Activated naive CD8-positive, alpha-beta T cell treated with anti-CD3 and anti-CD28 coated beads, Interleukin-2, amount 50 U/mL, for 16 hours (primary cell): ENCODE results near the gene N4BP2L2.
"Not testable (repeated sequence)": the region's sequence is repeated elsewhere in the genome, so short reads cannot be mapped to it uniquely, and the experiment has no call there.

Source experiments
- DNase-seq: peaks from one replicate; pipeline ENCODE4 v3.0.0-alpha.2; 2020; ENCODE audit warnings: low read depth, low spot score

Gene N4BP2L2

DNA sequence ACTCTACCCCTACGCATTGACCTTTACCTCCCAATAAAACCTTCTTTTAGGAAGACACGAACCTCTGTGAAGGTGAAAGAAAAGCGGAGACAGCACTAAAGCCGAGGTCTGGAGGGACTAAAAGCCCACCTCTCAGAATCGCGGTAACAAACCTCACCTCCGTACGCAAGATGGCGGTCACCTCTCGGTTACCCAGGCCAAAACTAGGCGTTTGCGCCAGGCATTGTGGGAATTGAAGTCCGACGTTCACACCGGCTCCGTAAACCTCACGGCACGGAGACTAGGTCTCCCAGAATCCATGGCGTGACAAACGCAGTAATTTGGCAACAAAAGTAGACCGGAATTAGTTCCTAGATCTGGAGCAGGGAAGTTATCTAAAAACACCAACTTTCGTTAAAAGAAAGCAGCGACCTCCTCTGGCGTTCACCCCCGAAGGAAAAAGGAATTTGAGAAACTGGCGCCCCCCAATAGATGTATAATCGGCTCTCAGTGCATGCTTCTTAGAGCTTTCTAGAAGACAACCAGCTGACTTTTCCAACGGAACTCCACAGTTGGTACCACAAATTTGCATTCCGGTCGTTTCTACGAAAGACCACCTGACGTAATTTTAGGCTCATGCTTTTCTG, at the start of gene N4BP2L2:
Gene N4BP2L2, minus strand, starts transcription at position 175 of the 626 bp plus-strand sequence. CDS start 1,768 bp downstream, outside the sequence.
- peak; percentile 68 for DNase-seq

DNA sequence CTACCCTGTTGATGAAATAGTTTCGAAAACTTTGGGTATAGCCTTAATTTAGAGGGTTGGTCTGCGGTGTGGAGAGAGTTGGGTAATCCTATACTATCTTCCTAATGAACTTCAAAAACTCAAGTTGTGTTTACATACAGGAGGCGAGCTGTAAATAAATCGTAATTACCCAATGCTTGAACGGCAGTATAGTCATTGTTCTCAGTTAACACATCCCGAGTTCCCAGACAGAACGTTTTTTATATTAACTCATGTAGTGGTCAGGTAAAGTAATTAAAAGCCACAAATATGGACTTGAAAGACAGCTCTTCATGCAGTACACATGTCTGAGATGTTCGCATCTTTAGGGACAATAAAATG, 49.2 kb upstream of the N4BP2L2 start:
- DNase-seq, result no peak

DNA sequence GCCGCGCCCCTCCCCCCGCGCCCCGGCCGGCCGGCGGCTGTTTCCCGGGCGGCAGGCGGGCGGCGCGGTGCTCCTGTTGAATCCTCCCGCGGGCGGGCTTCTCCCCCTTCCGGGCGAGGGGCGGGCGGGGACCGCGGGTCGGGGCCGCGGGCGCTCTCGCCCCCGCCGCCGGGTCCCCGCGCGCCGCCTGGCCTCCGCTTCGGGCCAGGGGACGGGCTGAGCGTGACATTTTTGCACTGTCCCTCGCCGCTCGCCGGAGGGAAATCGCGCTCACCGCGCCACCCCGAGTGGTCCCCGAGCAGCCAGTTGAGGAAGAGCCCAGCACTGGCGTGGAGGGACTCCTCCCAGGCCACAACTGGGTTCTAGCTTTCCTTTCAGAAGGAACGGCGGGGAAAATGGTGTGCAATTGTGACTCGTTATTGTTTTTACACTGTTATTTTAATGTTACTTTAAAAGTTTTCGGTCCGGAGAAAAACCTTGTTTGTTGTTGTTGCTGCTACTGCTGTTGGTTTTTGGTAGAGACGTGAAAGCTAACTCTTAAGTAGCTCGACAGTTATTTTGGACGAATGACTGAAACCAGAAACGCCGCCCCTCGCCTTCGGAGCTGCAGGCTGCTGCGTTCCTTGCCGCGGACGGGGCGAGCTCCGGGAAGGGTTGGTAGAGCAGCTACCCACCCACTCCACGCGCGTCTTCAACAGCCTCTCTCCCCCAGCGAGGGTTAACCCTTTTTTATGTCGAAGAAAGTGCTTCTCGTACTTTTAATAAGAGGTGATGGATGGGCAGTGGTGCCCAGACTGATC, 48.6 kb upstream of the N4BP2L2 start:
- peak; percentile 20 for DNase-seq

- peak; percentile 86 for DNase-seq
Measured at GRCh38 chr13:32586080-32586900, 47.7 kb upstream of the N4BP2L2 start, which contains the start of gene PDS5B. Gene PDS5B (plus strand): TSS chr13:32586452. CDS start chr13:32648773, 62,321 bp downstream.

DNA sequence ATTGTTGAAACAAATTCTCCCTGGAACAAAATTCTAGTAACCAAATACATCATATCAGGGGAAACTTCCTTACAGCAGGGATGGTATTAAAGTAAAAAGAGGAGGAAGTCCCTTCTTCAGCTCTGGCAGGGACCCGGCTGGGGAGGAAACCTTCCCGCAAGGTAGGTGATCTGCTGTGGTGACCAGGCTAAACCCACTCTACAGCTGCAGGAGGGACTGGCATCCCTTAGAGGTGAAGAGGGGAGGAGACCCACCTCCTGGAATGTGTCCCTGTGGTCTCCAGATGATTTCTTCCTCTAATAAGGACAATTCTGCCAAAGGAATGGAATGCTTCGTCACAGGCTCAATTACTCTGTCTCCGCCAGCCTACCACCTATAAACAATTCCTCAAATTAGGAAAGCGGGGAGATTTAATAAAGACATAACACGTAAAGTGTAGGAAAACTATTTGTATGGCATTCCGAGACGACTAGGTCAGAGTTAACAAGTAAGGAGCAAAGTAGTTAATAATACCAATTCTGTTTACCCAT, 47.0 kb upstream of the N4BP2L2 start:
- no peak for DNase-seq

DNA sequence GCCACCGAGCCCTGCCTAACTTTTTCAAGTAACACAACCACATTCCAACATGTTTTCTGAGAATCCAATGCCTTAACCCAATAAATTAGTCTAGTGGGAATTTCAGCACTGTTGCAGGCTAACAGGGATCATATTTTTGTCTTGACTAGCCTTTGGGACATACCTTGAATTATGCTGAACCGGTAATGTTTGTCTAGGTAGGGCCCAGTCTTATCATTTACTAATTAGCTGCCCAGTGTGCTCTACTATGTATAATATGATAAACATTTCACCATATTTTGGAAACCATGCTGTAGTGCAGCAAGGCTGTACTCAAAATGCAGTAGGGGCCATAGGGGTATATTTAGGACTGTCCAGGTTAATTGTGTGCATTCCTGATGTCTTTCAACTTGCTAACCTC, 44.4 kb upstream of the N4BP2L2 start:
- no peak for DNase-seq

GRCh38 chr13:32582281-32582680, 43.7 kb upstream of the N4BP2L2 start:
- DNase-seq, result no peak

DNA sequence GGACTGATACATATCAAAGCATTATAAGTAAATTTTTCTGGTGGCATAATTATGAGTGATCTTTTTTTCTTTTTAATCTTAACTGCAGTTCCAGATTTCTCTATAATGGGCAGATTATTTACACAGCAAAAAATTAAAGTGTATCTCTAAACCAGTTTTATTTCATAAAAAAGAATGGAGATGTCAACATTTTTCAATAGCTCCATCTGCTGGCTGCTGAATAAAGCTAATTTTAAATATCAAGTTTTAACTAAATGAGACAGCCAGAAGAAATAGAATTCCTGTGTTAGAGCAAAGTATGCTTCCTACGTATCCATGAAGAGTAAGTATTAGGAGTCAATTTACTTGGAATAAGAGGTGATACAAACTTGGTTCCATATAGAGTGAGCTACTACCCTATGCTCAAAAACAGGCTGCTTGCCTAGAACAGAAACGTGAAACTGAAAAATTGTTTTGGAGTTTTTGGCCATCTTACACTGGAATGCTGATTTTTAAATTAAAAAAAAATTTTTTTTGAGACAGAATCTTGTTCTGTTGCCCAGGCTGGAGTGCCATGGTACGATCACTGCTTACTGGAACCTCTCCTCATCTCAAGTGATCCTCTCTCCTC, 42.7 kb upstream of the N4BP2L2 start:
- DNase-seq, result no peak

- DNase-seq, result no peak
Measured at GRCh38 chr13:32577032-32577431, 38.4 kb upstream of the N4BP2L2 start.

DNA sequence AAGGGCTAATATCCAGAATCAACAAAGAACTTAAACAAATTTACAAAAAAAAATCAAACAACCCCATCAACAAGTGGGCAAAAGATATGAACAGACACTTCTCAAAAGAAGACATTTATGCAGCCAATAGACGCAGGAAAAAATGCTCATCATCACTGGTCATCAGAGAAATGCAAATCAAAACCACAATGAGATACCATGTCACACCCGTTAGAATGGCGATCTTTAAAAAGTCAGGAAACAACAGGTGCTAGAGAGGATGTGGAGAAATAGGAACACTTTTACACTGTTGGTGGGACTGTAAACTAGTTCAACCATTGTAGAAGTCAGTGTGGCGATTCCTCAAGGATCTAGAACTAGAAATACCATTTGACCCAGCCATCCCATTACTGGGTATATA, 37.1 kb upstream of the N4BP2L2 start:
- DNase-seq, result not testable (repeated sequence)

DNA sequence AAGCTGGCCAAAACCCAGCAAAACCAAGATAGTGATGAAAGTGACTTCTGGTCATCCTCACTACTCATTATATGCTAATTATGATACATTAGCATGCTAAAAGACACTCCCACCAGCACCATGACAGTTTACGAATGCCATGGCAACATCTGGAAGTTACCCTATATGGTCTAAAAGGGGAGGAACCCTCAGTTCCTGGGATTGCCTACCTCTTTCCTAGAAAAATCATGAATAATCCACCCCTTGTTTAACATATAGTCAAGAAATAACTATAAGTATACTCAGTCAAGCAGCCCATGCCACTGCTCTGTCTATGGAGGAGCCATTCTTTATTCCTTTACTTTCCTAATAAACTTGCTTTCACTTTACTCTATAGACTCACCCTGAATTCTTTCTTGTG, 22.2 kb upstream of the N4BP2L2 start:
- not testable (repeated sequence) for DNase-seq

DNA sequence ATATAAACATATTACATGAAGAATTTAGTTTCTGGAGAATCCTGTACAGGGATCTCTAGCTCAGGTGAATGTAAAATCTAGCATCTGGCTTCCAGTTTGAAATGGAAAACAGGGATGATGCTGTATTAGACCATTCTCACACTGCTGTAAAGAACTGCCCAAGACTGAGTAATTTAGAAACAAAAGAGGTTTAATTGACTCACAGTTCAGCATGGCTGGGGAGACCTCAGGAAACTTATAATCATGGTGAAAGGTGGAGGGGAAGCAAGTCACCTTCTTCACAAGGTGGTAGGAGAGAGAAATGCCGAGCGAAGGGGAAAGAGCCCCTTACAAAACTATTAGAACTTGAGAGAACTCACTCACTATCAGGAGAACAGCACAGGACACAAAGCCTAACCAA, 17.0 kb upstream of the N4BP2L2 start:
- DNase-seq, result no peak

- no peak for DNase-seq
Measured at GRCh38 chr13:32553720-32554119, 15.1 kb upstream of the N4BP2L2 start.

- no peak for DNase-seq
Measured at GRCh38 chr13:32549788-32550187, 11.2 kb upstream of the N4BP2L2 start.

- DNase-seq, result no peak
Measured at GRCh38 chr13:32548837-32549236, 10.2 kb upstream of the N4BP2L2 start.

DNA sequence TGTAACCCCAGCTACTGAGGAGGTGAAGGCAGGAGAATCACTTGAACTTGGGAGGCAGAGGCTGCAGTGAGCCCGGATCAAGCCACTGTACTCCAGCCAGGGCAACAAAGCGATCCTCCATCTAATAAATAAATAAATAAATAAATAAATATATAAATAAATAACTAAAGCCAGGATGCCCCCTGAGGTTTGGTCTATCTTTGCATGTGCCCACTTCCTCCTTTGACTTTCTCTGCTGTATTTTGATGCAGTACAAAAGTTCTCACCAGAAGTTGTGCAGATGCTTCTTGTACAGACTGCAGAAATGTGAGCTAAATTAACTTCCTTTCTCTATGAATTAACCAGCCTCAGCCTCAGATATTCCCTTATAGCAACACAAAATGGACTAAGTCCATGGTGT, 6.5 kb upstream of the N4BP2L2 start:
- no peak for DNase-seq

DNA sequence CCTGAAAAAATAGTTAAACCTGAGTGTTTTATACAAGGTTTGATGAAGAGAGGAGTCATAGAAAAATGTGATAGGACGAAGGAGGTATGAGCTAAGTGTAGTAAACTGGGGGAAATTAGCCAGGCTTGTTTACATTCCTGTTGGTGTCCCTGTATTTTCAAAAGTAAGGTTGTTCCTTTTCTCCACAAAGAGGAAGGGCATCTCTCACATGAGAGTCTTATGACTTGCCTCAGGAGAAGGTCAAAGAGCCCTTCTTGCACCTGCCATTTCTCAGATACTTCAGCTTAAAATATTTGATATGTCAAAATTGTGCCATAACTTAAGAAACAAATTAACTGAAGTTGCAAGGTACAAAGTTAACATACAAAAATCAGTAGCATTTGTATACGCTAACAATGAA, 3.6 kb upstream of the N4BP2L2 start:
- DNase-seq, result no peak

GRCh38 chr13:32538143-32538620, 413 bp downstream of the N4BP2L2 start:
- no peak for DNase-seq

DNA sequence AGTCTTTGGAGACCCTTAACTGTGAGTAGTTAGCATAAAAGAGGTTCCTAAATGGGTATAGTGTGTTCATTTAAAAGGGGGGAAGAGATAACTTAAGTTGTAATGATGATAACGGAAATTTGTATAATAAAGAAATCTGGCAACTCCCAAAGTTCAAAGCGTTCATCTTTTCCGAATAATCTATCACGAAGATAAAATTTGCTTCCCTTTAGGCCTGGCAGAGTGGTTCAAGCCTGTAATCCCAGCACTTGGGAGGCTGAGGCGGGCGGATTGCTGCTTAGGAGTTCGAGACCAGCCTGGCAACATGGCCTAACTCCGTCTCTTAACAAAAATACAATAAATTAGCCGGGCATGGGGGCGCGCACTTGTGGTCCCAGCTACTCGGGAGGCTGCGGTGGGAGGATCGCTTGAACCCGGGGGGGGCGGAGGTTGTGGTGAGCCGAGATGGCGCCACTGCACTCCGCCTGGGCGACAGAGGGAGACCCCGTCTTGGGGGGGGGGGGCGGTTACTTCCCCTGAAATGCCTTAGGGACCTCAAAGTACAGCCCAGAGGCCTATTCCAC, 934 bp downstream of the N4BP2L2 start:
- no peak for DNase-seq

DNA sequence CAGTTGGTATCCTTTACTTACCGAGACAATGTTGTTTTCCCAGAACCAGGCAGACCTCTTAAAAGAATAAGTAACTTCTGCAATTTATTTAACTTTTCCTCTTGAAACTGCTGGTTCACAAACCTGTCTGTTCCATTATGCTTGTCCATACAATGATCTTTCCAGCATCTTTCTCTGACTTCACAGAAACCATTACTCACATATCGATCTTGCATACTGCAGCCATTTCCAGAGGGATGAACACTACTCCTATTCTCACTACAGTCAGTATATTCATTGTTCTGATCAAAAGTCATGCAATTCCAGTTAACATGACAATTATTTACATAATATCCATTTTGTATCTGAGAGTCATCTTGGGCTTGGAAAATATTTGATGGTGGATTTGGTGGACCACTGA, 2.8 kb downstream of the N4BP2L2 start:
- DNase-seq, result no peak

- no peak for DNase-seq
Measured at GRCh38 chr13:32535115-32535514, 3.5 kb downstream of the N4BP2L2 start.
